ENCODE measurements around the gene PPM1H. TPM values are rescaled to one million over a fixed set of nuclear protein-coding genes. Genes with fewer than 3 reads are reported as not detected.

PPM1H gene
- total RNA-seq, 1 donor from 2014 or later, result 0.85 TPM

- Histone ChIP-seq H3K9me3 (no peaks in the 10 kb centered on the region), H3K4me1 (no peaks in the 10 kb centered on the region), H3K27ac (no peak overlapping the region), H3K27me3 (no peaks in the 10 kb centered on the region), H3K36me3 (no peaks in the 10 kb centered on the region), H3K4me3 (no peak overlapping the region)
- no peak for TF ChIP-seq CTCF (IDR thresholded peaks at IDR 0.05)
- no peak for DNase-seq (ENCODE audit: low spot score in 2 of 2)
- intact Hi-C loops (cut with DNase I), result no loop called here
These were observed 9.3 kb downstream of the PPM1H start for GRCh38 chr12:62925680-62926079.

GRCh38 chr12:62924084-62924483 lies 10.9 kb downstream of the PPM1H start:
- no peak for TF ChIP-seq CTCF (IDR thresholded peaks at IDR 0.05)
- DNase-seq (ENCODE audit: low spot score in 2 of 2), result no peak
- Histone ChIP-seq H3K27ac (no peak overlapping the region), H3K36me3 (no peaks in the 10 kb centered on the region), H3K4me3 (no peak overlapping the region), H3K27me3 (no peaks in the 10 kb centered on the region), H3K4me1 (no peaks in the 10 kb centered on the region), H3K9me3 (no peaks in the 10 kb centered on the region)
- intact Hi-C loops (cut with DNase I), result no loop called here

- DNase-seq (ENCODE audit: low spot score in 2 of 2), result no peak
- no peaks in the 10 kb centered on the region for H3K4me1 ChIP-seq
- no peaks in the 10 kb centered on the region for H3K9me3 ChIP-seq
- no peaks in the 10 kb centered on the region for H3K27me3 ChIP-seq
- no peaks in the 10 kb centered on the region for H3K36me3 ChIP-seq
- no peak overlapping the region for H3K4me3 ChIP-seq
- intact Hi-C loops (cut with DNase I), result no loop called here
- H3K27ac ChIP-seq, result no peak overlapping the region
- TF ChIP-seq CTCF (IDR thresholded peaks at IDR 0.05), result no peak
These were observed 12.4 kb downstream of the PPM1H start for GRCh38 chr12:62922539-62922938.

- Histone ChIP-seq H3K27me3 (no peaks in the 10 kb centered on the region), H3K4me3 (no peak overlapping the region), H3K27ac (no peak overlapping the region), H3K36me3 (no peaks in the 10 kb centered on the region), H3K4me1 (no peaks in the 10 kb centered on the region), H3K9me3 (no peaks in the 10 kb centered on the region)
- intact Hi-C loops (cut with DNase I), result no loop called here
- DNase-seq (ENCODE audit: low spot score in 2 of 2), result no peak
- no peak for TF ChIP-seq CTCF (IDR thresholded peaks at IDR 0.05)
These were observed 15.1 kb downstream of the PPM1H start for GRCh38 chr12:62919838-62920237.

GRCh38 chr12:62917926-62918325 lies 17.0 kb downstream of the PPM1H start:
- H3K27me3 ChIP-seq, result no peaks in the 10 kb centered on the region
- H3K36me3 ChIP-seq, result no peaks in the 10 kb centered on the region
- no peak overlapping the region for H3K4me3 ChIP-seq
- DNase-seq (ENCODE audit: low spot score in 2 of 2), result no peak
- no peaks in the 10 kb centered on the region for H3K9me3 ChIP-seq
- intact Hi-C loops (cut with DNase I), result no loop called here
- TF ChIP-seq CTCF (IDR thresholded peaks at IDR 0.05), result no peak
- no peaks in the 10 kb centered on the region for H3K4me1 ChIP-seq
- H3K27ac ChIP-seq, result no peak overlapping the region
